ENCODE data around the gene ZSCAN25.

DNA sequence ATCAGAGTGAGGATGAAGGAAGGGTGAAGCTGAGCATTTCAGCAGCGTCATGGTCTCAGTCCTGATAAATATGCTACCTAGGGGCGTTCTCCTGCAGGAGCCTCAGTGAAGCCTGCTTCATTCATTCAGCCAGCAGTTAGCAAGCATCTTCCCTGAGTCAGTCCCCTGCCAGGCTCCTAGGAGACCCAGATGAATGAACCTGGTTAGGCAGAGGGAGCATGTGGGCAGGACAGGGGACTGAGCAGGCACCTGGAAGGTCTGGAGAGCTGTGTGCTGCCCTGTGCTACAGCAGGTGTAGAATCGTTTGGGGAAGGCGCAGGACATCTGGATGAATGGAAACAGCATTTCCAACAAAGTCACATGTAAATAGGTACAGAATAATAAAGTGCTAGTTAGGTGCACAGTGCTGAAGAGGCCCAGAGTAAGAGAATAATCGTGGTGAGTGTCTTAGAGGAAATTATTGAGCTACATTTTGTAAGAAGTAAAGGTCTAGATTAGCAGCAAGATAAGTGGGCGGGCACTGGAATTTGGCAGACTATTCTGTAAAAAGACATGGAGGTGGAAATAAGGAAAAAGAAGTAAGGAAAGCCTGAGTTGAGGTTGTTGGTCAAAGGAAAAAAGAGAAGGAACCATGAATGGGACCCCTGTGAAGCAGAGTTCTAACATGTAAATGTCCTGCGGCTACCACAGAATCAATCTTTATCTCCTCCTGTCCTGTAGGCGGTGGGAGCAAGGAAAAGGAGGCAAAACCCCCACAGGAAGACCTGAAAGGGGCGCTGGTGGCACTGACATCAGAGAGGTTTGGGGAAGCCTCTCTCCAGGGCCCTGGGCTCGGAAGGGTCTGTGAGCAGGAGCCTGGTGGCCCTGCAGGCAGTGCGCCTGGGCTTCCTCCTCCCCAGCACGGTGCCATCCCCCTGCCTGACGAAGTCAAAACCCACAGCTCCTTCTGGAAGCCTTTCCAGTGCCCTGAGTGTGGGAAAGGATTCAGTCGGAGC is 12.0 kb downstream of the ZSCAN25 start:
- no peak for TF ChIP-seq EZH2phosphoT487 (IDR thresholded peaks at IDR 0.05)
- TF ChIP-seq, protein P1, sequence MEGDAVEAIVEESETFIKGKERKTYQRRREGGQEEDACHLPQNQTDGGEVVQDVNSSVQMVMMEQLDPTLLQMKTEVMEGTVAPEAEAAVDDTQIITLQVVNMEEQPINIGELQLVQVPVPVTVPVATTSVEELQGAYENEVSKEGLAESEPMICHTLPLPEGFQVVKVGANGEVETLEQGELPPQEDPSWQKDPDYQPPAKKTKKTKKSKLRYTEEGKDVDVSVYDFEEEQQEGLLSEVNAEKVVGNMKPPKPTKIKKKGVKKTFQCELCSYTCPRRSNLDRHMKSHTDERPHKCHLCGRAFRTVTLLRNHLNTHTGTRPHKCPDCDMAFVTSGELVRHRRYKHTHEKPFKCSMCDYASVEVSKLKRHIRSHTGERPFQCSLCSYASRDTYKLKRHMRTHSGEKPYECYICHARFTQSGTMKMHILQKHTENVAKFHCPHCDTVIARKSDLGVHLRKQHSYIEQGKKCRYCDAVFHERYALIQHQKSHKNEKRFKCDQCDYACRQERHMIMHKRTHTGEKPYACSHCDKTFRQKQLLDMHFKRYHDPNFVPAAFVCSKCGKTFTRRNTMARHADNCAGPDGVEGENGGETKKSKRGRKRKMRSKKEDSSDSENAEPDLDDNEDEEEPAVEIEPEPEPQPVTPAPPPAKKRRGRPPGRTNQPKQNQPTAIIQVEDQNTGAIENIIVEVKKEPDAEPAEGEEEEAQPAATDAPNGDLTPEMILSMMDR (IDR thresholded peaks at IDR 0.05): no peak
